ENCODE results near the gene SCD. TPM values are rescaled to one million over a fixed set of nuclear protein-coding genes. Genes with fewer than 3 reads are reported as not detected.
A peak's percentile ranks its signal among the peaks of the same experiment; 100 is the strongest.
"Not testable (repeated sequence)": the region's sequence is repeated elsewhere in the genome, so short reads cannot be mapped to it uniquely, and the experiment has no call there.

The SCD gene
- 2.9 TPM for total RNA-seq

- peak within 1 kb of the TSS; percentile 74 to 84 for H3K4me3 ChIP-seq
- H3K27me3 ChIP-seq, result no peaks in the 10 kb centered on the region
- TF ChIP-seq, protein P1, sequence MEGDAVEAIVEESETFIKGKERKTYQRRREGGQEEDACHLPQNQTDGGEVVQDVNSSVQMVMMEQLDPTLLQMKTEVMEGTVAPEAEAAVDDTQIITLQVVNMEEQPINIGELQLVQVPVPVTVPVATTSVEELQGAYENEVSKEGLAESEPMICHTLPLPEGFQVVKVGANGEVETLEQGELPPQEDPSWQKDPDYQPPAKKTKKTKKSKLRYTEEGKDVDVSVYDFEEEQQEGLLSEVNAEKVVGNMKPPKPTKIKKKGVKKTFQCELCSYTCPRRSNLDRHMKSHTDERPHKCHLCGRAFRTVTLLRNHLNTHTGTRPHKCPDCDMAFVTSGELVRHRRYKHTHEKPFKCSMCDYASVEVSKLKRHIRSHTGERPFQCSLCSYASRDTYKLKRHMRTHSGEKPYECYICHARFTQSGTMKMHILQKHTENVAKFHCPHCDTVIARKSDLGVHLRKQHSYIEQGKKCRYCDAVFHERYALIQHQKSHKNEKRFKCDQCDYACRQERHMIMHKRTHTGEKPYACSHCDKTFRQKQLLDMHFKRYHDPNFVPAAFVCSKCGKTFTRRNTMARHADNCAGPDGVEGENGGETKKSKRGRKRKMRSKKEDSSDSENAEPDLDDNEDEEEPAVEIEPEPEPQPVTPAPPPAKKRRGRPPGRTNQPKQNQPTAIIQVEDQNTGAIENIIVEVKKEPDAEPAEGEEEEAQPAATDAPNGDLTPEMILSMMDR (IDR thresholded peaks at IDR 0.05), result no peak
- intact Hi-C loops (cut with DNase I), result loop anchor here (1.0 kb wide), 2 partner anchors 26 to 118 kb away; partner anchors contain the start of gene CHUK
- no peaks in the 10 kb centered on the region for H3K9me3 ChIP-seq
- peak; percentile 75 to 89 for DNase-seq (ENCODE audit: low spot score in 2 of 2)
- peaks cover 0 to 4% of the 10 kb centered on the region in 2 donors for H3K4me1 ChIP-seq
- H3K36me3 ChIP-seq, result no peaks in the 10 kb centered on the region
- peak within 1 kb of the TSS; percentile 54 to 74 for H3K27ac ChIP-seq
Measured at GRCh38 chr10:100346765-100347567, at the start of gene SCD. Gene SCD (plus strand): TSS chr10:100347233. CDS start chr10:100347505, 272 bp downstream.

DNA sequence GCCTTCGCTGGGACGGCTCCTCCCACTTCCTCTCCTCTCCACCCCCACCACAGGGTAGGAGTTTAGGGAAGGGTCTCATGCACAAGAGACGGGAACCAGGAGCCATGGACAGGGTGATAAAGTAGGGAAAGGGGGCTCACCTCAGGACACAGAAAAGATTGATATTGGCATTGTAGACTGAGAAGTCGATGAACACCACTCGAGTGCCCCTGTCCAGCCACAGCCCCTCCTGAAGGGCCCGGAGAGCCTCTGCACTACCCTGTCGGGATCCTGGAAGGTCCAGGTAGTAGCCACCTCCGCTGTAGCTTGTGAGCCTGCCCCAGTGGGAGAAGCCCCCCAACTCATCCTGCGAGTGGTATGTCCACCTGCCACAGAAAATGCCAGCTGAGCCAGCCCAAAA lies 49.8 kb upstream of the SCD start:
- Histone ChIP-seq H3K4me1 (no peaks in the 10 kb centered on the region), H3K27me3 (no peaks in the 10 kb centered on the region), H3K27ac (no peak overlapping the region), H3K9me3 (no peaks in the 10 kb centered on the region), H3K36me3 (no peaks in the 10 kb centered on the region), H3K4me3 (no peak overlapping the region)
- TF ChIP-seq, protein P1 (IDR thresholded peaks at IDR 0.05), result no peak
- intact Hi-C loops (cut with DNase I), result no loop called here
- no peak for DNase-seq (ENCODE audit: low spot score in 2 of 2)

DNA sequence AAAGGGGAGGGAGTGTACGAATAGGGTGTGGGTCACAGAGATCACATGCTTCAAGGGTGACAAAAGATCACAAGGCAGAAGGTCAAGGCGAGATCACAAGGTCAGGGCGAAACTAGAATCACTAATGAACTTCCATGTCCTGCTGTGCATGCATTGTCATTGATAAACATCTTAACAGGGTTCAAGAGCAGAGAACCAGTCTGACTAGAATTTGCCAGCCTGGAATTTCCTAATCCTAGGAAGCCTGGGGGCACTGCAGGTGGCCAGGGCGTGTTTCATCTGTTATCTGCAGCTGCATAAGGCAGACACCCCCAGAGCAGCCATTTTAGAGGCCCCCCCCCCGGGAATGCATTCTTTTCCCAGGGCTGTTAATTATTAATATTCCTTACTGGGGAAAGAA lies 45.9 kb upstream of the SCD start:
- DNase-seq (ENCODE audit: low spot score in 2 of 2); H3K9me3 ChIP-seq; H3K27me3 ChIP-seq; H3K4me1 ChIP-seq; intact Hi-C loops (cut with DNase I); H3K27ac ChIP-seq; H3K4me3 ChIP-seq; H3K36me3 ChIP-seq: not testable (repeated sequence)

DNA sequence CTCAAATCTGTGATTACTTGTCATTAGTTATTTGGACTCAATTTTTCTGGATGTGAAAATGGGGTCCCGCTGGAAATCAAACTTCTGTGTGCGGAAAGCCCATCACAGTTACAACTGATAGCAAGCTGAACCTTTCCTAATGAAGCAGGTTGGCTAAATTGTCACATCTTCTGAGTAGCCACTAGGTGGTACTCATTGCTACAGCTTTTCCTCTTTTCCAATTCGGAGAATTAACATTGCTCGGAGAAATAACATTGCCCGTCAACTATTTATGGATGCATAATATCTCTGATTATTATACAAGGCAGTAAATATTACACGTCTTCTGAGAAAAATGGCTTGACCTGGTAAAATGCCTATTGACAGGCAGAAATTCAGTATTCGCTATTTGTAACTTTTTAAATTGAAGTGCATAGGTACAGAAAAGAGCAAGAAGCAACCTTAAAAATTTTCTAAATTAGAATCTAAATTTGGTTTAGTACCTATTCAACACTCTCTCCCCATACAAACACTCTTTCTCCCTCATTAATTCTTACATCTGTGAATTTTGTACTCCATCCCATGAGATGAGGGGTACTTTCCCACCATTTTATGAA lies 43.2 kb upstream of the SCD start:
- TF ChIP-seq, protein P1 (IDR thresholded peaks at IDR 0.05), result peak in 2 of 3 experiments; percentile 44 to 50
- intact Hi-C loops (cut with DNase I), result no loop called here
- no peaks in the 10 kb centered on the region for H3K36me3 ChIP-seq

GRCh38 chr10:100304414-100304813 lies 42.6 kb upstream of the SCD start:
- DNase-seq (ENCODE audit: low spot score in 2 of 2), result no peak
- H3K27ac ChIP-seq, result no peak overlapping the region
- no peaks in the 10 kb centered on the region for H3K36me3 ChIP-seq
- H3K27me3 ChIP-seq, result no peaks in the 10 kb centered on the region
- TF ChIP-seq, protein P1 (IDR thresholded peaks at IDR 0.05), result no peak
- intact Hi-C loops (cut with DNase I), result no loop called here
- H3K4me1 ChIP-seq, result no peaks in the 10 kb centered on the region
- H3K9me3 ChIP-seq, result no peaks in the 10 kb centered on the region
- H3K4me3 ChIP-seq, result no peak overlapping the region

More for the DNA sequence above, 43.2 kb upstream of the SCD start:
- Histone ChIP-seq H3K9me3 (no peaks in the 10 kb centered on the region), H3K4me1 (no peaks in the 10 kb centered on the region), H3K27ac (no peak overlapping the region), H3K27me3 (no peaks in the 10 kb centered on the region), H3K4me3 (no peak overlapping the region)
- no peak for DNase-seq (ENCODE audit: low spot score in 2 of 2)

- DNase-seq (ENCODE audit: low spot score in 2 of 2), result no peak
- no peaks in the 10 kb centered on the region for H3K4me1 ChIP-seq
- no peak overlapping the region for H3K4me3 ChIP-seq
- no peaks in the 10 kb centered on the region for H3K36me3 ChIP-seq
- TF ChIP-seq, protein P1 (IDR thresholded peaks at IDR 0.05), result no peak
- no peak overlapping the region for H3K27ac ChIP-seq
- intact Hi-C loops (cut with DNase I), result no loop called here
- no peaks in the 10 kb centered on the region for H3K27me3 ChIP-seq
- no peaks in the 10 kb centered on the region for H3K9me3 ChIP-seq
Measured at GRCh38 chr10:100306861-100307260, 40.2 kb upstream of the SCD start.
